CD4-positive, alpha-beta T cell (primary cell): ENCODE data around the gene TWF2. TPM values are rescaled to one million over a fixed set of nuclear protein-coding genes. Genes with fewer than 3 reads are reported as not detected.

Experiments used
- ATAC-seq: fragments of 200-7000 bp; cut with Tn5 transposase; one replicate; pipeline ENCODE4 v1.10.0; 2022; ENCODE audit warnings: mild to moderate bottlenecking; ENCODE audit not compliant: poor library complexity
- CTCF ChIA-PET: fragments of 350-600 bp; sonication (Branson Sonifier 250); formaldehyde crosslinking; loops from one replicate; lab custom pipeline; 2021; ENCODE audit warnings: antibody characterized with exemption, inconsistent platforms; lab: Charles Lee
- POLR2A ChIA-PET: fragments of 350-600 bp; sonication (Branson Sonifier 250); formaldehyde crosslinking; loops from one replicate; lab custom pipeline; 2021; ENCODE audit warnings: antibody characterized with exemption, inconsistent platforms; lab: Charles Lee
- DNase-seq, 14 experiments: peaks; one replicate each; pipeline ENCODE4 v3.0.0-alpha.2; 2013 to 2020; ENCODE audit warnings: mixed read lengths in 2 of 14
- H3K27ac ChIP-seq, 2 donors: one replicate each; pipeline versions ENCODE4 v1.5.1 to v1.7.0; 2013; ENCODE audit warnings: low read length in 2 of 2, low read depth in 1 of 2, mild to moderate bottlenecking in 1 of 2
- H3K27me3 ChIP-seq, 2 experiments: 1 replicate in 1 of 2; 2 replicates in 1 of 2; pipeline versions ENCODE4 v1.6.1 to v1.7.0; 2013; ENCODE audit warnings: low read length in 2 of 2, control low read depth in 1 of 2, mild to moderate bottlenecking in 1 of 2, moderate library complexity in 1 of 2; ENCODE audit not compliant: insufficient read depth in 2 of 2, control insufficient read depth in 1 of 2
- H3K36me3 ChIP-seq: one replicate; pipeline ENCODE4 v1.6.1; 2013; ENCODE audit warnings: low read length, control low read depth; ENCODE audit not compliant: insufficient read depth
- H3K4me1 ChIP-seq: one replicate; pipeline ENCODE4 v1.6.1; 2013; ENCODE audit warnings: low read length, control low read depth; ENCODE audit not compliant: insufficient read depth
- H3K4me3 ChIP-seq: one replicate; pipeline ENCODE4 v1.5.1; 2013; ENCODE audit warnings: mild to moderate bottlenecking, low read length, moderate library complexity
- H3K9me3 ChIP-seq, 2 experiments: 1 replicate in 1 of 2; 2 replicates in 1 of 2; pipeline versions ENCODE4 v1.6.1 to v1.7.0; 2013; ENCODE audit warnings: low read length in 2 of 2, mild to moderate bottlenecking in 2 of 2, control low read depth in 1 of 2, moderate library complexity in 1 of 2; ENCODE audit not compliant: control insufficient read depth in 1 of 2, insufficient read depth in 1 of 2
- H3K27ac Mint-ChIP-seq: one replicate; pipeline ENCODE4 v1.8.0; 2020; ENCODE audit warnings: mixed read lengths
- H3K27me3 Mint-ChIP-seq: one replicate; pipeline ENCODE4 v1.8.0; 2021; ENCODE audit warnings: mixed read lengths
- H3K36me3 Mint-ChIP-seq: one replicate; pipeline ENCODE4 v1.8.0; 2021; ENCODE audit warnings: low read depth, mixed read lengths
- H3K4me1 Mint-ChIP-seq: one replicate; pipeline ENCODE4 v1.8.0; 2021; ENCODE audit warnings: low read depth, mixed read lengths
- H3K4me3 Mint-ChIP-seq: one replicate; pipeline ENCODE4 v1.8.0; 2020; ENCODE audit warnings: mild to moderate bottlenecking, mixed read lengths
- H3K9me3 Mint-ChIP-seq: one replicate; pipeline ENCODE4 v1.8.0; 2020; ENCODE audit warnings: mixed read lengths
- CTCF ChIP-seq: fragments of 200-600 bp; IDR thresholded peaks from one replicate; pipeline ENCODE4 v1.8.0; 2022; ENCODE audit warnings: antibody characterized with exemption, mild to moderate bottlenecking
- intact Hi-C, 2 experiments: fragments of 100-400 bp; cut with DNase I in 1 of 2; cut with micrococcal nuclease in 1 of 2; formaldehyde crosslinking; loops; one replicate each; pipeline versions ENCODE4 v1.15.1 to v1.9.0; 2023 to 2025; cut with DNase I, micrococcal nuclease
- total RNA-seq, 174 experiments: library from RNA in 2 of 174; stranded (reverse) in 2 of 174; gene quantifications; one replicate each; pipeline ENCODE4 v1.2.3 and lab custom pipeline; 2021 to 2026

Gene TWF2
- total RNA-seq, 2 experiments from 2014 or later: 17.4 to 21.7 TPM

GRCh38 chr3:52256159-52256558 is 17.2 kb upstream of the TWF2 start:
- no peaks in the 10 kb centered on the region for H3K27me3 Mint-ChIP-seq
- DNase-seq (no peak), ATAC-seq (no peak)
- Histone ChIP-seq H3K9me3 (no peaks in the 10 kb centered on the region), H3K4me1 (peaks cover 85% of the 10 kb centered on the region), H3K27ac (peak overlapping the region; percentile 36 to 89), H3K27me3 (no peaks in the 10 kb centered on the region), H3K36me3 (peaks cover 88% of the 10 kb centered on the region), H3K4me3 (no peak overlapping the region)
- intact Hi-C loops: loop anchor here in 1 of 2 experiments (2.0 kb wide), 1 partner anchor 15 kb away; no protein-coding TSS in a partner anchor
- no peak for TF ChIP-seq CTCF
- H3K27ac Mint-ChIP-seq: peak overlapping the region; percentile 95
- no peaks in the 10 kb centered on the region for H3K9me3 Mint-ChIP-seq
- H3K36me3 Mint-ChIP-seq: peaks cover 94% of the 10 kb centered on the region
- no peak overlapping the region for H3K4me3 Mint-ChIP-seq
- H3K4me1 Mint-ChIP-seq: peaks cover 93% of the 10 kb centered on the region
- CTCF ChIA-PET: interaction anchor here (0.9 to 2.3 kb wide), 3 partner anchors 14 to 36 kb away, joined by 3 to 6 read pairs (median 3); partner anchors contain the start of gene WDR82
- POLR2A ChIA-PET: interaction anchor here (10.7 to 19.7 kb wide), 3 partner anchors 14 to 23 kb away, joined by 131 to 538 read pairs (median 293); partner anchors contain the start of genes PPM1M, TWF2 and WDR82

GRCh38 chr3:52254608-52255007 is 15.7 kb upstream of the TWF2 start:
- TF ChIP-seq CTCF: no peak
- no peak for DNase-seq
- H3K36me3 Mint-ChIP-seq: peaks cover 90% of the 10 kb centered on the region
- intact Hi-C loops: no loop called here
- H3K27me3 ChIP-seq: no peaks in the 10 kb centered on the region
- no peak for ATAC-seq
- no peaks in the 10 kb centered on the region for H3K27me3 Mint-ChIP-seq
- H3K27ac Mint-ChIP-seq: peak overlapping the region; percentile 95
- H3K4me1 ChIP-seq: peaks cover 95% of the 10 kb centered on the region
- POLR2A ChIA-PET: interaction anchor here (1.9 to 19.7 kb wide), 7 partner anchors 9 to 36 kb away, joined by 7 to 538 read pairs (median 42); partner anchors contain the start of genes GLYCTK, PPM1M, TLR9 and TWF2
- no peak overlapping the region for H3K4me3 Mint-ChIP-seq
- H3K9me3 ChIP-seq: no peaks in the 10 kb centered on the region
- peaks cover 93% of the 10 kb centered on the region for H3K4me1 Mint-ChIP-seq
- peaks cover 88% of the 10 kb centered on the region for H3K36me3 ChIP-seq
- peak overlapping the region; percentile 82 to 89 for H3K27ac ChIP-seq
- H3K9me3 Mint-ChIP-seq: no peaks in the 10 kb centered on the region
- no peak overlapping the region for H3K4me3 ChIP-seq
- CTCF ChIA-PET: interaction anchor here (1.4 to 2.3 kb wide), 5 partner anchors 9 to 24 kb away, joined by 3 to 27 read pairs (median 6); partner anchors contain the start of gene WDR82

DNA sequence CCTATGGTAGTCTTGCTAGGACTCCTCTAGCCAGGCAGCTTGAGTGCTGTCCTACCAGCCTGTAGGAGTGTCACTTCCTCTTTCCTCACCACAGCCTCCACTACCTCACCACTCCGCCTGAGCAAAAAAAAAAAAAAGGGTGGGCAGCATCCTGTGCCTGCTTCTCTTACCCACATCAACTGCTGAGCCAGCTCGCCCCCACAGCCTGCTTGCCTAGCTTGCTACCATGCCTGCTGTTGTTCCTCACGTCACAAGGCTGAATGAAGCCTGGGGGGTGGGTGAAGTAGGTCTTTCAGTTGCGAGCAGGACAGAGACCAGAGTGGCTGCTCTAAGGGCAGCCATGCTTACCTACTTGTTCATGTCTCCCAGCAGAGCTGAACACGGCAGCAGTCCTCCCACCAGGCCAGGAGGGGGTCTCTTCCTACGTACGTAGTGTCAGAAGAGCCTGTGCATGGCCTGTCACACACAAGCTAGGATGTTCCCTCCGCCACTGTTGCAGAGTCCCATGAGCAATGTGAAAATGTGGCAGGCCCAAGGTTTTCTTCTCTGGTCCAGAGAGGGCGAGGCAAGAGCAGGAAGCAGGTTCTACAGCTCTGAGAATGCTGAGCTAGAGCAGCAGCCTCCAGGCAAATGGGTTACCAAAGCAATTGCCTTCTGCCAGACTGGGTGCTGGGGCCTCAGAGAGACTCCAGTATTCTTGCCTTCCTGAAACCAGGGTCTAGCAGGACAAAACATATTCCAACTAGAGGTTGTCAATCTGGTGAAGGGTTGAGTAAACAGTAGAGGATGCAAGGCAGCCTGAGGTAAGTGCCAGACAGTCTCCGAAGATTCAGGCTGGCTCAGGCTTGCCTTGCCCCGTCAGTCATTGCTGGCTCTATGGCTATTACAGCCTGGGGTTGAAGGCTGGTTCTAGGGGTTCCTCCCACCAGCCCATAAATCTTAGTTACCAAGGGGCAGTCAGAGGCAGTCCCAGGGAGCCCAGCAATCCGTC is 14.7 kb upstream of the TWF2 start:
- no peak for TF ChIP-seq CTCF
- H3K4me3 Mint-ChIP-seq: peak overlapping the region; percentile 89
- ChIA-PET CTCF (interaction anchor here (0.7 to 4.2 kb wide), 12 partner anchors 10 to 86 kb away, joined by 3 to 31 read pairs (median 5); partner anchors contain the start of genes TLR9 and WDR82), POLR2A (interaction anchor here (0.9 to 19.7 kb wide), 15 partner anchors 8 to 280 kb away, joined by 3 to 538 read pairs (median 7); partner anchors contain the start of genes ABHD14B, DUSP7, GLYCTK and PPM1M)
- intact Hi-C loops: loop anchor here (1.0 to 2.0 kb wide), 5 partner anchors 9 to 25 kb away; partner anchors contain the start of genes TWF2 (in 2 of the 2) and WDR82 (in 1 of the 2)
- peak overlapping the region; percentile 95 for H3K27ac Mint-ChIP-seq
- Histone ChIP-seq H3K9me3 (no peaks in the 10 kb centered on the region), H3K36me3 (peaks cover 88% of the 10 kb centered on the region), H3K27ac (peak overlapping the region; percentile 82 to 89), H3K4me3 (peak overlapping the region; percentile 30), H3K27me3 (no peaks in the 10 kb centered on the region), H3K4me1 (peaks cover 100% of the 10 kb centered on the region)
- ATAC-seq: peak; percentile 83
- no peaks in the 10 kb centered on the region for H3K9me3 Mint-ChIP-seq
- H3K36me3 Mint-ChIP-seq: peaks cover 90% of the 10 kb centered on the region
- no peaks in the 10 kb centered on the region for H3K27me3 Mint-ChIP-seq
- peaks cover 93% of the 10 kb centered on the region for H3K4me1 Mint-ChIP-seq
- peak; percentile 73 to 95 (median 82) for DNase-seq
